ENCODE measurements around the gene ADO.
A peak's percentile ranks its signal among the peaks of the same experiment; 100 is the strongest.

ADO gene

DNA sequence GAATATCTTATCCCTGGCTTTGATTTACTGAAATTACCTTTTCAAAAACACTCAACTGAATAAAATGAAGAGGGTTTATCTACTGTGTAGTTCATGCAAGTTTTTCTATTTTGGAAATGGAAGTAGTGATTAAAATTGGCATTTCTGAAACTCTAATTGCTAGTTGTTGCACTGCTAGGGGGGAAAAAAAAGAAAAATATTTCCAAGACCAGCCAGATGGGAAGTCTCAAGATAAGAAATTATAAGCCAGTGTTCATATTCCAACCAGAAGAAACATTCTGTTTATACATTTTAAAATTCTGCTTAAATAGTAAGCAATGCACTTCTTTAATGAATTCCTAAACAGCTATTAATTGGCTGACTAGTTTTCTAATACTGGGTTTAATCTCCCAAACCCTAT lies 9.4 kb upstream of the ADO start:
- DNase-seq, result no peak

DNA sequence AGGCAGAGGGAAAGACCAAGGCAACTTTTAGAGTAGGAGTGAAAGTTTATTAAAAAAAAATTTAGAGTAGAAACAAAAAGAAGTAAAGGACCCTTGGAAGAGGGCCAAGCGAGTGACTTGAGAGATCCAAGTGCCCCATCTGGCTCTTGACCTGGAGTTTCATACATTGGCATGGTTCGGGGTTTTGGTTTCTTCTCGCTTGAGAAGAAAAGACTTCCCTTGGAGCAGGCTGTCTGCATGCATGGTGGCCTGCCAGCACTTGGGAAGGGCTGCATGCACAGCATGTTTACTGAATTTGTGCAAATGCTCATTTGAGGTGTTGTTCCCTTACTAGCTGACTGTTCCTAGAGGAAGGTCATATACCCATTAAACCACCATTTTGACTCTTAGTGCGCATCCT lies 8.8 kb upstream of the ADO start:
- no peak for DNase-seq

DNA sequence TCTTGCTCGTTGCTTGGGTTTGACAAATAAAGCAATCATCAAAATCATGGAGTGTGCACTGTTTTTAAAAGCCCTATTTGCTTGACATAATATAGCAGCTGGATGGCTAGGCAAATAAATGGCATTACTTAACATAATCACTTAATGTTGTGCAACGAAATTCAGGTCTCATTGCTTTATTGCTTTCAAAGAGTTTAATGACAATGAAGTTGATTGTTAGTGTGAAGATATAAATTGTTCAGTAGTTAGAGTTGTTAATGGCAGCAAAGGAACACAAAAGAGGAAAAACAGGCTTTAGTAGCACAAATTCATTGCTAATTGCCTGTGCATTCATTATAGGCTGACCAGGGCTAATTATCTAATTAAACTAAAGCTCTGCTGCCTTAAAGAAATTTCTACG lies 7.6 kb upstream of the ADO start:
- DNase-seq, result no peak

DNA sequence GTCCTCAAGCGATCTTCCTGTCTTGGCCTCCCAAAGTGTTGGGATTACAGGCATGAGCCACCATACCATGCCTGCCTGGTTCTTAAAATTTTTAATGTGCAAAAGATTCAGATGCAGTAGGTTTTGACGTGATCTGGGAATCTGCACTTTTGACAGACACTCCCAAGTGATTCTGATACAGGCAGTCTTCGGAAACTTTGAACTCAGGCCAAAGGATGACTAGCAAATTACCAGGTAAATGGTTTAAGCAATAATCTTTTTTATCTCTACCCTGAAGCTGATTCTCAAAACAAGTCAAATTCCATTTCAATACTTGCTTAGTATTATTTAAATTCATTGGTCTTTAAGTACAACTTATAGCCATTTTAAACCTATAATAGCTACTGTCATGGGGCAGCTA lies 2.6 kb upstream of the ADO start:
- DNase-seq, result no peak

DNA sequence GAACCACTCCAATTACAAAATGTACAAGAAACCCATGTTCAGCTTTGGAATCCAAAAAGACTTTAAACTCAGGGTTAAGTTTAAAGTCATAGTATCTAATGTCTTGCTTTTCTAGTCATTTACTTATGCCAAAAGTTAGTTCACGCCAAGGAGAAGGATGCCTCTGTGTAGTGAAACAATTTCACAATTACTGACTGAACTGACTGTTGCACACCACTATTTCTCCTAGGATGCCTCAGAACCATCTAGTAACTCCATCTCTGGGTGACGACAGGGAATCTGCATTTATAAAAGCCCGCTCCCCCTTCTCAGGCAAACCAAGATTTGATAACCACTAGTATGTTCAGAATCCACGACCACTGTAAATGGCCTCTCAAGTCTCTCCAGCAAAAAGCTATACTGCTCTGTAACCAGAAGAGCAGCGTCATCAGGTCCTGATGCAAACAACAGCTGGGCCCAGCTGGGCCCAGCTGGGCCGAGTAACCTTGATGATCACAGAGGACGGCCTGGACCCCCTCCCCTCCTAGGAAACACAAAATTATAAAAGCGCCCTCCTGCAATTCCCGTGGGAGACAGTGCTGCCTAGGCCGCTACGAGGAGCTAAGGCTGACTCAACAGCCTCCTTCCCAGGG lies 680 bp upstream of the ADO start:
- DNase-seq, result no peak

GRCh38 chr10:62805231-62806099 lies 945 bp downstream of the ADO start:
- no peak for DNase-seq

DNA sequence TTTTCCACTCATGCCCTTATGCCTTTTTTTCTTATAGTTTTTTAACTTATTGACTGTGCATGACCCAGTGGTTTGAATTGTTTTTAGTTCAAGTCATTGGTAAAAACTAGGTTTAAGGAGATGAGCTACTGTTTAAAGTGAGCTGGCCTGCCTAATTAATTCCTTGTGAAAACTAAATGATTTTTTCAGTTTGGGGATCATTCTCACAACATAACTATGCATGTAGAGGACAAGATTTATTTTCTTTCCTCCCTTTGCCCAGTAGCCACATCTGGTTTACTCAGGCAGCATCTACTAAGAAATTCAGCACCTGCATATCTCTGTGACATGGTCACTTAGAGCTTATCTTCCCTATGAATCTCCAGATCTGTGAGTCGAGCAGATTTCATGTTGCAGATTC lies 1.7 kb downstream of the ADO start:
- DNase-seq, result no peak

GRCh38 chr10:62810156-62810902 lies 5.8 kb downstream of the ADO start:
- no peak for DNase-seq

GRCh38 chr10:62811159-62811875 lies 6.8 kb downstream of the ADO start:
- no peak for DNase-seq

DNA sequence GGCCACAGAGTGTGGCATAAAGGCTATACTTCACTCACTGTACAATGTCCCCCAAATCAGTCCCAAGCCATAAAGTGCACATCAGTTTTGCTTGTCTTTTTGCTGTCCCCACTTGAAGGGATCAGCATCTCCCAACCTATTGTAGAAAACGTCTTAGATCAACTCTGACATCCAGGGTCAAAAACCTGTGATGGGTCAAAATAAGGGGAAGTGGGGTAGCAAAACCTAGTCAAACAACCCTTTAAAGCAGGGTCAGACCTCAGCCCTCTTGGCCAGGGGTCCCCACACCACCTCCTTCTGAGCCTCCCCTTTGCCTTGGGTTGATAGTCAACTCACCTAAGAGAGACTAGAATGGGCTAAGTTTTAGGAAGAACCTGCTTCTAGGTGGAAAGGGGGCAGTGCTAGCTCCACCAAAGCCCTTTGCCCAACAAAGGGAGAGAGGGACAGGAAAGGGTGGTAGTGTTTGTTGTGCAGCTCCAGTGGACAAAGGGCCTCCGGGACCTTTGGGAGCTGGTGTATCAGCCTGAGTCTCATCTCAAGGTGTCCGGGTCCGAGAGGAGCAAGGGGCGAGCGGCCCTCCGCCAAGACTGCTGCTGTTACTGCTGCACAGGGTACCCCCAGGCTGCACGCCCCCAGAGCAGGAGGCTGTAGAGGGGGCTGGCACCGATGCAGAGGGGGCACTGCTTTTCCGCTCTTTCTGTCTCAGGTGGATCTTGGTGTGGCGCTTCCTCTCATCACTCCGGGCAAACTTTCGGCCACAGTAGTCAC lies 8.3 kb downstream of the ADO start:
- DNase-seq, result no peak

DNA sequence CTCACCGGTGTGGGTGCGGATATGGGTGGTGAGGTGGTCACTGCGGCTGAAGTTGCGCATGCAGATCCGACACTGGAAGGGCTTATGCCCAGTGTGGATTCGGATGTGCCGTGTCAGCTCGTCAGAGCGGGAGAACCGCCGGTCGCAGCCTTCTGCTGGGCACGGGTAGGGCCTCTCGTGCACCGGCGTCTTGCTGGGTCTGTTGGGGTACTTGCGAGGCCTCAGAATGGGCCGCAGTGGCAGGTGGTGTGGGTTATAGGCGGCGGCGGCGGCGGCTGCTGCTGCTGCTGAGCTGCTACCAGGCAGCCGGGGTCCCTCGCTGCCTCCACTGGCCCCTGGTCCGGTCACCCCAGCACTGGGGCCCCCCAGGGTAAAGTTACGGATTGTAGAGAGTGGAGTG lies 8.9 kb downstream of the ADO start:
- DNase-seq, result no peak

DNA sequence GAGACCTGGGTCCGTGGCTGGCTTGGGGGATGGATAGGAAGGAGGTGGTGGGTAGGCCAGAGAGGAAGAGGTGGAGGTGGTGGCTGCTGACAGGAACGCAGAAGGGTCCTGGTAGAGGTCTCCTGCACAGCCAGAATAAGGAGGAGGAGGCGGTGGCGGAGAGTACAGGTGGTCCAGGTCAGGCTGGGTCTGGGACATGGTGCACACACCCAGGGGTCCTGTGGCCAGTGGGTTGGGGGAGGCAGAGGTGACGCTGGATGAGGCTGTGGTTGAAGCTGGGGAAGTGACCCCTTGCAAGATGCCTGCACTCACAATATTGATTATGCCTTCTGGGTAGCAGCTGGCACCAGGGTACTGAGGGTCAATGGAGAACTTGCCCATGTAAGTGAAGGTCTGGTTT lies 9.5 kb downstream of the ADO start:
- no peak for DNase-seq

DNA sequence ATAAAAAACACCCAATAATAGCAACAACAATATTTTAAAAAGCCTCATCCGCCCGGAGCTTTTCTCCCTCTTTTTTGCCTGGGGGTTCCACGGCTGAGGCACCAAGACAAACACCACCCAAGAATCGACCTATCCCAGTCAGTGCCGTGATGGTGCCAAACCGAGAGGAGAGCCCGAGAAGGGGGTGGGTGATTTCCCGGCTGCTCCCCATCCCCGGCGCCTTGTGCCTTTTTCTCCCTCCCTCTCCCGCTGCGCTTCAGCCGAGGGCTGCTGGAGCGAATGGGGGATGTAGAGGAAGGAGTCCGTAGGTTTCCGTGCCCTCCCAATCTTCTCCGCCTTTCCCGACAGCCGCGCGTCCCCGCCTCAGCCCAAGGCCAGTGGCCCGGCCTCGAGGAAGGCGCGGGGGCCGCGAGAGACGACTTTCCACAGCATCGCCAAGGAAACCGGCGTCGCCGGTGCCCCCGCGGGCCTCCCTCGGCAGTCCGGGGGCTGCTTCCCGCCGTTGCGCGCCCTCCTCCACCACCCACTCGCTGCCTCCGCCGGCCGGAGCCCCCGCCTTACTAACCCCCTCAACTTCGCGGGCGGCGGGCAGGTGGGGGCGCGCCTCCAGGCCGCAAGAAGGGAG lies 10.3 kb downstream of the ADO start:
- no peak for DNase-seq

GRCh38 chr10:62815381-62816075 lies 11.0 kb downstream of the ADO start:
- no peak for DNase-seq

- DNase-seq, result no peak
Observed at GRCh38 chr10:62816076-62816330, 11.5 kb downstream of the ADO start.

GRCh38 chr10:62816331-62817120 lies 12.0 kb downstream of the ADO start, which contains the start of gene EGR2:
Gene EGR2, minus strand, starts transcription at chr10:62816366. Its CDS starts 337 bp downstream, at chr10:62816029.
- peak; percentile 17 for DNase-seq

GRCh38 chr10:62817121-62817765 lies 12.7 kb downstream of the ADO start:
- DNase-seq, result no peak

DNA sequence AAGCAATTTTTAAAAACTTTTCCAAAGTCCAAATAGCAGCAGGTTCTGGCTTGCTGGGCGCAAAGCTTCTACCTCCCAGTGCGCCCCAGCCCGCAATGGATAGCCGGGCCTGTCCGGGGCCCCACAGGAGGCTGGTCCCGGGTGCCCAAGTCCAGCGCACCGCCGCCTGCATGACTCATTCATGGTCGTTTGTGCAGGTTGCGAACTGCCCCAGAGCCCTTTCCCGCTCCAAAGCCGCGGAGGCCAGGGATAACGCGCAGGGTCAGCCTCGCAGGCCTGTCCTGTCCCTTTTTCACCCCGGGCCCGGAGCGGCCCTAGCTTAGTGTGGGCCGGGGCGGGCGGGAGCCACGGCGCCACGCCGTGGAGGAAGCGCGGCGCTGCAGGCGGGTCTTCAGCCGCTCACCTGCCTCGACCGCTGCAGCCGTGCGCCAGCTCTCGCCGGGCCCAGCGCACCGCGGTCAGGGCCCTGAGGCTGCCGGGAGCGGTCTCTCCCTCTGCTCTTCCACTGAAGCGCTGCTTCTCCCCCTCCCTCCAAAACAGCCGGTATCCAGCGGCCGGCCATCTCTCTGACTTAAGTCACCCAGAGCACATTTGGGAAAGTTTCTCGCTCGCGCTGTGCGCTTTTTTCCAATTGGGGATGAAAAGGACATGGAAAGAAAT lies 13.4 kb downstream of the ADO start:
- no peak for DNase-seq

- DNase-seq, result no peak
Observed at GRCh38 chr10:62818426-62819011, 14.0 kb downstream of the ADO start.
